AG09309 (cell line): ENCODE measurements around the gene BBS5.
"Not testable (repeated sequence)": the region's sequence is repeated elsewhere in the genome, so short reads cannot be mapped to it uniquely, and the experiment has no call there.

Experiments
- DNase-seq: peaks from one replicate; pipeline ENCODE4 v3.0.0-alpha.2; 2010; ENCODE audit warnings: low read depth
- H3K4me3 ChIP-seq: 2 replicates; pipeline ENCODE4 v1.5.1; 2011; ENCODE audit warnings: mild to moderate bottlenecking, low read depth, low read length, moderate library complexity; ENCODE audit not compliant: control insufficient read depth
- TF ChIP-seq, protein P1 (sequence below): IDR thresholded peaks from 2 replicates; pipeline ENCODE4 v1.5.1; 2011; ENCODE audit warnings: mild to moderate bottlenecking, low read depth, low read length, inconsistent platforms; ENCODE audit not compliant: insufficient read depth, control insufficient read depth; ENCODE audit errors: missing control alignments

The BBS5 gene

DNA sequence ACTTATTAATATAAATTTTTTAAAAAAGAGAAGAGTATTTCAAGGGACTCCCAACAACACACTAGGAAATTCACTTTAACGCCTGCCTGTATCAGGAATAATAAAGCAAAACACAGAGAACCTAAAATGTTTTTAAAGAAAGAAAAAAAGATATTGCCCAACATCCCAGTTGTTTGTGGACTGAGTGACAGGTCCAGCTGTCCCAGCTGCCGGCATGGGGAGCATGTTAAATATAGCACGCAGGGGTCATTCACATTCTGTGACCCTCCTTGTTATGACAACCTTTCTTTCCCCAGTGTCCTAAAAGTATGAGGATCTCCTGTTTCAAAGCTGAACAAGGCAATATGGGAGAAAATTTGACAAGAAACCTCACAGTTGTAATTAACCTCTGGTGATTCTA, 34.6 kb downstream of the BBS5 start:
- DNase-seq: no peak
- H3K4me3 ChIP-seq: no peak overlapping the region
- TF ChIP-seq, protein P1, sequence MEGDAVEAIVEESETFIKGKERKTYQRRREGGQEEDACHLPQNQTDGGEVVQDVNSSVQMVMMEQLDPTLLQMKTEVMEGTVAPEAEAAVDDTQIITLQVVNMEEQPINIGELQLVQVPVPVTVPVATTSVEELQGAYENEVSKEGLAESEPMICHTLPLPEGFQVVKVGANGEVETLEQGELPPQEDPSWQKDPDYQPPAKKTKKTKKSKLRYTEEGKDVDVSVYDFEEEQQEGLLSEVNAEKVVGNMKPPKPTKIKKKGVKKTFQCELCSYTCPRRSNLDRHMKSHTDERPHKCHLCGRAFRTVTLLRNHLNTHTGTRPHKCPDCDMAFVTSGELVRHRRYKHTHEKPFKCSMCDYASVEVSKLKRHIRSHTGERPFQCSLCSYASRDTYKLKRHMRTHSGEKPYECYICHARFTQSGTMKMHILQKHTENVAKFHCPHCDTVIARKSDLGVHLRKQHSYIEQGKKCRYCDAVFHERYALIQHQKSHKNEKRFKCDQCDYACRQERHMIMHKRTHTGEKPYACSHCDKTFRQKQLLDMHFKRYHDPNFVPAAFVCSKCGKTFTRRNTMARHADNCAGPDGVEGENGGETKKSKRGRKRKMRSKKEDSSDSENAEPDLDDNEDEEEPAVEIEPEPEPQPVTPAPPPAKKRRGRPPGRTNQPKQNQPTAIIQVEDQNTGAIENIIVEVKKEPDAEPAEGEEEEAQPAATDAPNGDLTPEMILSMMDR: no peak

DNA sequence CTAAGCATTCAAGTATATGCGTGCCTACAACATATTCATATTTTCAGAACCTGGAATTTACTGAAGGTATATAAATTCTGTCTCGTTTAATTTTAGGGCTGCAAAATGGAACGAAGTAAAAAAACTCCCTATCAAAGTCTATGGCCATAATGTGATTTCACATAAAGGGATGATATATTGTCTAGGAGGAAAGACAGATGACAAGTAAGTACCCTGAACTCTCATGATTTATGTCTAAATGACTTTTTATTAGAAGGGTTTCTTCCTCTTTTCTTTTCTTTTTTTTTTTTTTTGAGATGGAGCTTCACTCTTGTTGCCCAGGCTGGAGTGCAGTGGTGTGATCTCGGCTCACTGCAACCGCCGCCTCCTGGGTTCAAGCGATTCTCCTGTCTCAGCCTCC, 35.5 kb downstream of the BBS5 start:
- not testable (repeated sequence) for H3K4me3 ChIP-seq, DNase-seq

DNA sequence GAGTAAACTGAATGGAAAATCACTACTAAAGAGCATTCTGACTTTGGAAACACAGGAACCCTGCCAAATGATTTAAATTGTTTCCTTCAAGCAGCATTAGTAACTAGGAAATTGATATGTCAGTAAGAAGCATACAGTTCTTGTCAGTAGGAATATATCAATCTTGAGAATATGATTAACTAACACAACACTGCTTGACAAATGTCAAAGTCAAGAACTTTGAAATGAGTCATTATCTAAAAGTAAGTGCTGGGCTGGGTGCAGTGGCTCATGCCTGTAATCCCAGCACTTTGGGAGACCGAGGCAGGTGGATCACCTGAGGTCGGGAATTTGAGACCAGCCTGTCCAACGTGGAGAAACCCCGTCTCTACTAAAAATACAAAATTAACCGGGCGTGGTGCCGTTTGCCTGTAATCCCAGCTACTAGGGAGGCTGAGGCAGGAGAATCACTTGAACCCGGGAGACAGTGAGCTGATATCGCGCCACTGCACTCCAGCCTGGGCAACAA, 37.2 kb downstream of the BBS5 start:
- DNase-seq, H3K4me3 ChIP-seq: not testable (repeated sequence)

DNA sequence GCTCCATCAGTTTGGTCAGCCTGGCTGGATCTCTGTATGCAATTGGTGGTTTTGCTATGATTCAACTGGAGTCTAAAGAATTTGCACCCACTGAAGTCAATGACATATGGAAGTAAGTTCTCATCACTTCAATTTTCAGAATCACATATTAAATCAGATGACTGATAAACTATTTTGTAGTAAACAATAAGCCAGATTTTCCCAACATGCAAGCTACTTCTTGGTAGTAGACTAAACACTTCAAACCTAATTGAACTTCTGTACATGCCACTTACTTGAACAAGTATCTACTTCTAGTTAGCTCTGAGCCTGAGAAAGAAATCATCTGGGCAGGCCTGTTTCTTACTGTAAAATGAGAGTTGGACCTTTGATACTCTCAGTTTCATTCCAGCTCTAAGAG, 41.6 kb downstream of the BBS5 start:
- no peak overlapping the region for H3K4me3 ChIP-seq
- TF ChIP-seq, protein P1: no peak
- DNase-seq: no peak

DNA sequence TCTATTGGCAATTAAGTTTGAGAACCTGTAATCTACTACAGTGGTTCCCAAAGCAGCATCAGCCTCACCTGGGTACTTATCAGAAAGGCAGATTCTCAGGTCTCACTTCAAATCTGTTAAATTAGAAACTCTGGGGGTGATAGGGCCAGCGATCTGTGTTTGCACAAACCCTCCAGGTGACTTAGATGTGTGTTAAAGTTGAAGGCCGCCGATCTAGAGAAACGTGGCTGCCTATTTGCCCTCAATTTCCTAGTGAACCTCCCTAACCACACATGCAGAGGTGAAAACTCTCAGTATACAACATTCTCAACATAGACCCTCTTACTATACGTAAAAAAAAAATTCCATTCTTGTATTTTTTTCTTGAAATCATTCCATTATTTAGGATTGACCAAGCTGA, 44.4 kb downstream of the BBS5 start:
- no peak overlapping the region for H3K4me3 ChIP-seq
- DNase-seq: no peak
- TF ChIP-seq, protein P1: no peak

DNA sequence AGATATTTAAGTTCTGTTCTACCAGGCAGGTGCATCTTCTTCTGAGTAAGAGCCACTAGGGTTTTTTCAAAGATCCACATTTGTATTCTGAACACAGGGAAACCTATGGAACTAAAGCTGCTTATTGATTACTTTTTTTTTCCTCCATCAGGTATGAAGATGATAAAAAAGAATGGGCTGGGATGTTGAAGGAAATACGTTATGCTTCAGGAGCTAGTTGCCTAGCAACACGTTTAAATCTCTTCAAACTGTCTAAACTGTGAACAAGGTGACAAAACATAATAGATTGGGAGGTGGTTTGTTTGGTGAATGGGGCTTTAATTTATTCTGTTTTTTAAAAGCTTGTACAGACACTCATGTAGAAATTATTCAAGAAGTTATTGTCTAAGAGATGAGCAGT, 46.1 kb downstream of the BBS5 start:
- no peak overlapping the region for H3K4me3 ChIP-seq
- TF ChIP-seq, protein P1: no peak
- no peak for DNase-seq

DNA sequence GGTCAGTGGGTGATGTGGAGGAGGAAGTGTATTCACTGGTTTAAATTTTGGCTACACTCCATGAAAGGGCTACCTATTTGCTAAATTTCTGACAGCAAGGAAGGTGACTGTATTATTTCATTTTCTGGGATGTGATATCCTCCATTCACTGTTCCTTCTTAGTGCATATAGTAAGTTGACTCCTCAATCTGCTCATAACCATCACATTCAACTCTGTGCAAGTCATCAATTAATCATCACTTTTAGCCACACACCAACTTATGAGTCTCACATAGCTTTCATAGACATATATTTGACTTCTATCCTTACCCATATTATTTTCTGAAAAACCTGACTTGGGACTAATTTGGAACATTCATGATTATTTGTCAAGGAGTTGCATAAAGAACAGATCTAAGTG, 47.2 kb downstream of the BBS5 start:
- no peak overlapping the region for H3K4me3 ChIP-seq
- no peak for DNase-seq
- TF ChIP-seq, protein P1: no peak

DNA sequence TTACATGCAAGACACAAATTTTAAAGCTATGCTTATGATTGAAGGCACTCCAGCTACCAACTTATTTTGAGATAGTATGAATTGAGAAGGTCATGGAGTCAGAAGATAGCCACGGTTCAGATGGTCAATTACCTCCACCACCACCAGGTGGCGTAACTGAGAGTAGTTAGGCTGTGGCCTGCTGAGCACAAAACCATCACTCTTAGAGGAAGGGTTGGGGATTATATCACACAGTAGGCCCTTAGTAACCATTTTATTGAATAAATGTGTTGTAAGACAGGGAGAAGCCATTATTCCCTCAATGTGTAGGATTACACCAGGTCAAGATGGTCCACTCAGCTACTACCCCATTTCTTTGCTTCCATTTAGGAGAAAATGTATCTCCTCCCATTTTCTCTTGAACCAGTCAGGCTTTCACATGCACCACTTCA, 49.0 kb downstream of the BBS5 start:
- H3K4me3 ChIP-seq: no peak overlapping the region
- TF ChIP-seq, protein P1: peak; percentile 83
- no peak for DNase-seq

DNA sequence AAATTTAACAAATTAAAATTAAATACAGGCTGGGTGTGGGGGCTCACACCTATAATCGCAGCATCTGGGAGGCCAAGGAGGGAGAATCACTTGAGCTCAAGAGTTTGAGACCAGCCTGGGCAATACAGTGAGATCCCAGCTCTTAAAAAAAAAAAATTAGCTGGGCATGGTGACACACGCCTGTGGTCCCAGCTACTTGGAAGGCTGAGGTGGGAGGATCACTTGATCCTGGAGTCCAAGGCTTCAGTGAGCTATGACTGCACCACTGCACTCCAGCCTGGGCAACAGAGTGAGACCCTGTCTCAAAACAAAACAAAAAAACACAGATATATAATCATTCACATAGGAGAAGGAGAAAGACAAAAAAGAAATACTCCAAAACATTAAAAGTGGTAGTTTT, 60.2 kb downstream of the BBS5 start:
- not testable (repeated sequence) for H3K4me3 ChIP-seq, DNase-seq
